ENCODE results near the gene PRR23E.

DNA sequence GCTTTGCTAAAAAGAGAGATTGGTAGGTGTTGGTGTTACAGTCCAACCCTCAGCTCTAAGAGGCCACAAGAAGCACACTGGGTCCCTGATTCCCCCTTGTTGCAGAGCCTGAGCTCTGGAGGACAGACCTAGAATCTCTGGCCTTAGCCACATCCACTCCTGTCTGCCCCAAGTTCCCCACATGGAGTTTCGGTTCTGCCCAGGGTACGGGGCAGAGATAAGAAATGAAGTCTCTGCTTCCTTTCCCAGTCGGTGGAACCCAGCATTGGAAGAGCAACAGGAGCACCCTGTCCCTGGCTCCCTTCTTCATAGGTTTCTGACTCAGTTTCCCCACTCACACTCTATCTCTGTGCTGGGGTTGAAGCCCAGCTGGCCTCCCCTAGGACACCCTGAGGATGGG, 13.2 kb downstream of the PRR23E start:
- TF ChIP-seq, protein P1, sequence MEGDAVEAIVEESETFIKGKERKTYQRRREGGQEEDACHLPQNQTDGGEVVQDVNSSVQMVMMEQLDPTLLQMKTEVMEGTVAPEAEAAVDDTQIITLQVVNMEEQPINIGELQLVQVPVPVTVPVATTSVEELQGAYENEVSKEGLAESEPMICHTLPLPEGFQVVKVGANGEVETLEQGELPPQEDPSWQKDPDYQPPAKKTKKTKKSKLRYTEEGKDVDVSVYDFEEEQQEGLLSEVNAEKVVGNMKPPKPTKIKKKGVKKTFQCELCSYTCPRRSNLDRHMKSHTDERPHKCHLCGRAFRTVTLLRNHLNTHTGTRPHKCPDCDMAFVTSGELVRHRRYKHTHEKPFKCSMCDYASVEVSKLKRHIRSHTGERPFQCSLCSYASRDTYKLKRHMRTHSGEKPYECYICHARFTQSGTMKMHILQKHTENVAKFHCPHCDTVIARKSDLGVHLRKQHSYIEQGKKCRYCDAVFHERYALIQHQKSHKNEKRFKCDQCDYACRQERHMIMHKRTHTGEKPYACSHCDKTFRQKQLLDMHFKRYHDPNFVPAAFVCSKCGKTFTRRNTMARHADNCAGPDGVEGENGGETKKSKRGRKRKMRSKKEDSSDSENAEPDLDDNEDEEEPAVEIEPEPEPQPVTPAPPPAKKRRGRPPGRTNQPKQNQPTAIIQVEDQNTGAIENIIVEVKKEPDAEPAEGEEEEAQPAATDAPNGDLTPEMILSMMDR (IDR thresholded peaks at IDR 0.05; ENCODE audit: insufficient read depth, low read depth, low read length): no peak
- TF ChIP-seq EZH2 (IDR thresholded peaks at IDR 0.05; ENCODE audit: insufficient read depth, low read length): no peak

All from astrocyte (in vitro differentiated cells and primary cell).